Fibroblast of mammary gland (primary cell): ENCODE data around the gene SLC39A12.

Experiments used
- DNase-seq: peaks from one replicate; pipeline ENCODE4 v3.0.0-alpha.2; 2010; ENCODE audit warnings: low read depth
- H3K4me3 ChIP-seq: 2 replicates; pipeline ENCODE4 v1.5.1; 2011; ENCODE audit warnings: low read depth, mild to moderate bottlenecking, low read length, moderate library complexity; ENCODE audit not compliant: control insufficient read depth
- CTCF ChIP-seq: conservative IDR thresholded peaks from 2 replicates; pipeline ENCODE4 v1.5.1; 2011; ENCODE audit warnings: low read depth, low read length, inconsistent platforms; ENCODE audit not compliant: control insufficient read depth, insufficient read depth

Gene SLC39A12

GRCh38 chr10:17951868-17952371, at the start of gene SLC39A12:
Gene SLC39A12 (plus strand): TSS chr10:17951918. CDS start chr10:17953277, 1,359 bp downstream.
- H3K4me3 ChIP-seq = no peak within 1 kb of the TSS
- no peak for TF ChIP-seq CTCF
- peak; percentile 86 for DNase-seq

- DNase-seq = no peak
- TF ChIP-seq CTCF = no peak
- no peak overlapping the region for H3K4me3 ChIP-seq
These were observed 47.2 kb upstream of the SLC39A12 start for GRCh38 chr10:17904564-17904963.

- peak; percentile 34 for DNase-seq
- H3K4me3 ChIP-seq = no peak overlapping the region
- no peak for TF ChIP-seq CTCF
These were observed 46.2 kb upstream of the SLC39A12 start for GRCh38 chr10:17905491-17905890.

- no peak for DNase-seq
- no peak overlapping the region for H3K4me3 ChIP-seq
- no peak for TF ChIP-seq CTCF
These were observed 45.7 kb upstream of the SLC39A12 start for GRCh38 chr10:17906002-17906401.

GRCh38 chr10:17907641-17908040, 44.1 kb upstream of the SLC39A12 start:
- H3K4me3 ChIP-seq = no peak overlapping the region
- TF ChIP-seq CTCF = no peak
- no peak for DNase-seq

- H3K4me3 ChIP-seq = no peak overlapping the region
- TF ChIP-seq CTCF = peak; percentile 74
- peak; percentile 79 for DNase-seq
These were observed 41.5 kb upstream of the SLC39A12 start for GRCh38 chr10:17910125-17910789.
